Ishikawa (cell line): ENCODE measurements around the gene SCNN1A.

Experiments used
- CEBPB ChIP-seq: IDR thresholded peaks from 2 replicates; pipeline ENCODE4 v1.6.1; 2012
- CREB1 ChIP-seq: IDR thresholded peaks from 2 replicates; pipeline ENCODE4 v1.6.1; 2012; ENCODE audit warnings: low read depth
- EGR1 ChIP-seq: IDR thresholded peaks from 2 replicates; pipeline ENCODE4 v1.6.1; 2012
- EP300 ChIP-seq: IDR thresholded peaks from 2 replicates; pipeline ENCODE4 v1.6.1; 2012; ENCODE audit warnings: borderline replicate concordance
- FOXM1 ChIP-seq: IDR thresholded peaks from 2 replicates; pipeline ENCODE4 v1.6.1; 2012; ENCODE audit warnings: low read depth, borderline replicate concordance
- MAX ChIP-seq: IDR thresholded peaks from 2 replicates; pipeline ENCODE4 v1.6.1; 2012
- NFIC ChIP-seq: IDR thresholded peaks from 2 replicates; pipeline ENCODE4 v1.6.1; 2012
- RAD21 ChIP-seq: IDR thresholded peaks from 2 replicates; pipeline ENCODE4 v1.6.1; 2012; ENCODE audit warnings: low read depth
- REST ChIP-seq: IDR thresholded peaks from 2 replicates; pipeline ENCODE4 v1.6.1; 2012; ENCODE audit warnings: low read depth, mild to moderate bottlenecking
- TAF1 ChIP-seq: IDR thresholded peaks from 2 replicates; pipeline ENCODE4 v1.6.1; 2012; ENCODE audit warnings: low read depth, mild to moderate bottlenecking
- TCF12 ChIP-seq: IDR thresholded peaks from 2 replicates; pipeline ENCODE4 v1.6.1; 2012; ENCODE audit warnings: low read depth
- TEAD4 ChIP-seq: IDR thresholded peaks from 2 replicates; pipeline ENCODE4 v1.6.1; 2012
- USF1 ChIP-seq: IDR thresholded peaks from 2 replicates; pipeline ENCODE4 v1.6.1; 2012
- YY1 ChIP-seq: IDR thresholded peaks from 2 replicates; pipeline ENCODE4 v1.6.1; 2012; ENCODE audit warnings: low read depth
- ZBTB7A ChIP-seq: IDR thresholded peaks from 2 replicates; pipeline ENCODE4 v1.6.1; 2012; ENCODE audit warnings: low read depth

SCNN1A gene

GRCh38 chr12:6326316-6327228 is 48.8 kb downstream of the SCNN1A start:
- TF ChIP-seq TEAD4, result no peak
- TF ChIP-seq RAD21, result peak; percentile 64
- TF ChIP-seq TAF1, result 0 out of 2 replicates have a peak, but pooled peaks have one; percentile 27

- no peak for TF ChIP-seq EGR1
These were observed 50.2 kb downstream of the SCNN1A start for GRCh38 chr12:6324936-6325750.

- no peak for TF ChIP-seq MAX
- TF ChIP-seq NFIC, result no peak
- no peak for TF ChIP-seq USF1
- TF ChIP-seq CEBPB, result no peak
- TF ChIP-seq YY1, result no peak
- no peak for TF ChIP-seq FOXM1
These were observed 51.2 kb downstream of the SCNN1A start for GRCh38 chr12:6323995-6324711.

- TF ChIP-seq NFIC (0 out of 2 replicates have a peak, but pooled peaks have one; percentile 4), EP300 (peak; percentile 30; the same call in 1 of the 2 replicates), ZBTB7A (0 out of 2 replicates have a peak, but pooled peaks have one; percentile 34), MAX (0 out of 2 replicates have a peak, but pooled peaks have one; percentile 19), RAD21 (peak; percentile 64), TCF12 (0 out of 2 replicates have a peak, but pooled peaks have one; percentile 34), TEAD4 (no peak), EGR1 (no peak)
These were observed 51.9 kb downstream of the SCNN1A start for GRCh38 chr12:6323340-6323994.

- TF ChIP-seq CEBPB, result no peak
- TF ChIP-seq USF1, result no peak
- 0 out of 2 replicates have a peak, but pooled peaks have one; percentile 7 for TF ChIP-seq NFIC
These were observed 52.4 kb downstream of the SCNN1A start for GRCh38 chr12:6322969-6323339.

GRCh38 chr12:6322352-6322751 is 53.0 kb downstream of the SCNN1A start:
- TF ChIP-seq MAX, result no peak
- no peak for TF ChIP-seq REST
- no peak for TF ChIP-seq TAF1
- no peak for TF ChIP-seq EGR1
- no peak for TF ChIP-seq CREB1
- no peak for TF ChIP-seq YY1

- TF ChIP-seq USF1 (no peak), TAF1 (no peak), FOXM1 (no peak), YY1 (no peak), EGR1 (no peak), TEAD4 (no peak), RAD21 (no peak), CREB1 (no peak), NFIC (no peak), ZBTB7A (no peak), REST (no peak), MAX (no peak)
These were observed 53.5 kb downstream of the SCNN1A start for GRCh38 chr12:6321905-6322304.
